ENCODE results near the gene FUT1.

Gene FUT1

GRCh38 chr19:48750771-48751504 is 1.5 kb downstream of the FUT1 start:
- Histone ChIP-seq H3K27me3 (ENCODE audit: insufficient read depth, low read length) (peaks cover 13% of the 10 kb centered on the region), H3K4me1 (ENCODE audit: control insufficient read depth, insufficient read depth, low read length, unreplicated experiment) (peaks cover 3% of the 10 kb centered on the region), H3K36me3 (ENCODE audit: insufficient read depth, low read length) (no peaks in the 10 kb centered on the region), H3K79me2 (ENCODE audit: control insufficient read depth, insufficient read depth, low read length, unreplicated experiment) (no peaks in the 10 kb centered on the region), H3K27ac (ENCODE audit: low read depth, low read length) (no peak overlapping the region), H2AFZ (ENCODE audit: low read length, unreplicated experiment) (no peak overlapping the region), H3K4me3 (ENCODE audit: low read depth, low read length) (no peak overlapping the region)

- H3K79me2 ChIP-seq (ENCODE audit: control insufficient read depth, insufficient read depth, low read length, unreplicated experiment) = no peaks in the 10 kb centered on the region
- H3K36me3 ChIP-seq (ENCODE audit: insufficient read depth, low read length) = no peaks in the 10 kb centered on the region
- peaks cover 17% of the 10 kb centered on the region for H3K27me3 ChIP-seq (ENCODE audit: insufficient read depth, low read length)
- no peak overlapping the region for H3K4me3 ChIP-seq (ENCODE audit: low read depth, low read length)
- peaks cover 3% of the 10 kb centered on the region for H3K4me1 ChIP-seq (ENCODE audit: control insufficient read depth, insufficient read depth, low read length, unreplicated experiment)
- no peak overlapping the region for H2AFZ ChIP-seq (ENCODE audit: low read length, unreplicated experiment)
- no peak overlapping the region for H3K27ac ChIP-seq (ENCODE audit: low read depth, low read length)
These were observed 2.1 kb downstream of the FUT1 start for GRCh38 chr19:48750351-48750750.

- Histone ChIP-seq H3K27ac (ENCODE audit: low read depth, low read length) (no peak overlapping the region), H3K79me2 (ENCODE audit: control insufficient read depth, insufficient read depth, low read length, unreplicated experiment) (no peaks in the 10 kb centered on the region), H3K27me3 (ENCODE audit: insufficient read depth, low read length) (peaks cover 17% of the 10 kb centered on the region), H3K36me3 (ENCODE audit: insufficient read depth, low read length) (no peaks in the 10 kb centered on the region), H2AFZ (ENCODE audit: low read length, unreplicated experiment) (no peak overlapping the region), H3K4me3 (ENCODE audit: low read depth, low read length) (no peak overlapping the region), H3K4me1 (ENCODE audit: control insufficient read depth, insufficient read depth, low read length, unreplicated experiment) (peaks cover 3% of the 10 kb centered on the region)
These were observed 2.8 kb downstream of the FUT1 start for GRCh38 chr19:48749571-48750198.

GRCh38 chr19:48746738-48747575 is 5.5 kb downstream of the FUT1 start, which contains the start of gene IZUMO1:
Gene IZUMO1, minus strand, starts transcription at chr19:48746909. Its CDS starts 1,050 bp downstream, at chr19:48745859.
- Histone ChIP-seq H3K4me1 (ENCODE audit: control insufficient read depth, insufficient read depth, low read length, unreplicated experiment) (no peaks in the 10 kb centered on the region), H3K4me3 (ENCODE audit: low read depth, low read length) (peak within 1 kb of the TSS; percentile 79), H3K79me2 (ENCODE audit: control insufficient read depth, insufficient read depth, low read length, unreplicated experiment) (no peaks in the 10 kb centered on the region), H3K27me3 (ENCODE audit: insufficient read depth, low read length) (0 out of 2 replicates have a peak, but pooled peaks cover 4% of the 10 kb centered on the region), H2AFZ (ENCODE audit: low read length, unreplicated experiment) (peak within 1 kb of the TSS; percentile 95), H3K36me3 (ENCODE audit: insufficient read depth, low read length) (no peaks in the 10 kb centered on the region), H3K27ac (ENCODE audit: low read depth, low read length) (peak within 1 kb of the TSS; percentile 65)

- no peaks in the 10 kb centered on the region for H3K79me2 ChIP-seq (ENCODE audit: control insufficient read depth, insufficient read depth, low read length, unreplicated experiment)
- no peaks in the 10 kb centered on the region for H3K36me3 ChIP-seq (ENCODE audit: insufficient read depth, low read length)
- H3K4me3 ChIP-seq (ENCODE audit: low read depth, low read length) = 0 out of 2 replicates have a peak overlapping the region, but pooled peaks have one; percentile 79
- no peak overlapping the region; the same call in 1 of the 2 replicates for H3K27ac ChIP-seq (ENCODE audit: low read depth, low read length)
- no peaks in the 10 kb centered on the region for H3K4me1 ChIP-seq (ENCODE audit: control insufficient read depth, insufficient read depth, low read length, unreplicated experiment)
- 0 out of 2 replicates have a peak, but pooled peaks cover 4% of the 10 kb centered on the region for H3K27me3 ChIP-seq (ENCODE audit: insufficient read depth, low read length)
- H2AFZ ChIP-seq (ENCODE audit: low read length, unreplicated experiment) = no peak overlapping the region
These were observed 6.3 kb downstream of the FUT1 start for GRCh38 chr19:48746110-48746509.

GRCh38 chr19:48745208-48745995 is 7.0 kb downstream of the FUT1 start:
- peaks cover 4% of the 10 kb centered on the region; the same call in 1 of the 2 replicates for H3K27me3 ChIP-seq (ENCODE audit: insufficient read depth, low read length)
- H3K27ac ChIP-seq (ENCODE audit: low read depth, low read length) = no peak overlapping the region
- no peak overlapping the region for H3K4me3 ChIP-seq (ENCODE audit: low read depth, low read length)
- no peaks in the 10 kb centered on the region for H3K79me2 ChIP-seq (ENCODE audit: control insufficient read depth, insufficient read depth, low read length, unreplicated experiment)
- no peaks in the 10 kb centered on the region for H3K4me1 ChIP-seq (ENCODE audit: control insufficient read depth, insufficient read depth, low read length, unreplicated experiment)
- peak overlapping the region; percentile 57 for H2AFZ ChIP-seq (ENCODE audit: low read length, unreplicated experiment)
- no peaks in the 10 kb centered on the region for H3K36me3 ChIP-seq (ENCODE audit: insufficient read depth, low read length)

GRCh38 chr19:48742096-48742495 is 10.3 kb downstream of the FUT1 start:
- Histone ChIP-seq H2AFZ (ENCODE audit: low read length, unreplicated experiment) (no peak overlapping the region), H3K27me3 (ENCODE audit: insufficient read depth, low read length) (peaks cover 4% of the 10 kb centered on the region; the same call in 1 of the 2 replicates), H3K79me2 (ENCODE audit: control insufficient read depth, insufficient read depth, low read length, unreplicated experiment) (no peaks in the 10 kb centered on the region), H3K4me3 (ENCODE audit: low read depth, low read length) (no peak overlapping the region), H3K36me3 (ENCODE audit: insufficient read depth, low read length) (no peaks in the 10 kb centered on the region), H3K4me1 (ENCODE audit: control insufficient read depth, insufficient read depth, low read length, unreplicated experiment) (no peaks in the 10 kb centered on the region), H3K27ac (ENCODE audit: low read depth, low read length) (no peak overlapping the region)

- H3K27me3 ChIP-seq (ENCODE audit: insufficient read depth, low read length) = peaks cover 4% of the 10 kb centered on the region; the same call in 1 of the 2 replicates
- H3K4me1 ChIP-seq (ENCODE audit: control insufficient read depth, insufficient read depth, low read length, unreplicated experiment) = no peaks in the 10 kb centered on the region
- no peak overlapping the region for H2AFZ ChIP-seq (ENCODE audit: low read length, unreplicated experiment)
- H3K36me3 ChIP-seq (ENCODE audit: insufficient read depth, low read length) = no peaks in the 10 kb centered on the region
- H3K4me3 ChIP-seq (ENCODE audit: low read depth, low read length) = no peak overlapping the region
- H3K79me2 ChIP-seq (ENCODE audit: control insufficient read depth, insufficient read depth, low read length, unreplicated experiment) = no peaks in the 10 kb centered on the region
- no peak overlapping the region for H3K27ac ChIP-seq (ENCODE audit: low read depth, low read length)
These were observed 11.1 kb downstream of the FUT1 start for GRCh38 chr19:48741129-48741999.

- Histone ChIP-seq H3K4me3 (ENCODE audit: low read depth, low read length) (peak within 1 kb of the TSS; percentile 67), H3K79me2 (ENCODE audit: control insufficient read depth, insufficient read depth, low read length, unreplicated experiment) (no peaks in the 10 kb centered on the region), H3K27me3 (ENCODE audit: insufficient read depth, low read length) (no peaks in the 10 kb centered on the region; the same call in 1 of the 2 replicates), H3K4me1 (ENCODE audit: control insufficient read depth, insufficient read depth, low read length, unreplicated experiment) (no peaks in the 10 kb centered on the region), H2AFZ (ENCODE audit: low read length, unreplicated experiment) (peak within 1 kb of the TSS; percentile 68), H3K36me3 (ENCODE audit: insufficient read depth, low read length) (no peaks in the 10 kb centered on the region), H3K27ac (ENCODE audit: low read depth, low read length) (no peak within 1 kb of the TSS)
These were observed 12.1 kb downstream of the FUT1 start, which contains the start of gene RASIP1 for GRCh38 chr19:48740164-48740972. Gene RASIP1, minus strand, starts transcription at chr19:48740610. Its CDS starts 328 bp downstream, at chr19:48740282.

All from ACC112 (cell line).